ENCODE measurements around the gene GHR.

GHR gene

DNA sequence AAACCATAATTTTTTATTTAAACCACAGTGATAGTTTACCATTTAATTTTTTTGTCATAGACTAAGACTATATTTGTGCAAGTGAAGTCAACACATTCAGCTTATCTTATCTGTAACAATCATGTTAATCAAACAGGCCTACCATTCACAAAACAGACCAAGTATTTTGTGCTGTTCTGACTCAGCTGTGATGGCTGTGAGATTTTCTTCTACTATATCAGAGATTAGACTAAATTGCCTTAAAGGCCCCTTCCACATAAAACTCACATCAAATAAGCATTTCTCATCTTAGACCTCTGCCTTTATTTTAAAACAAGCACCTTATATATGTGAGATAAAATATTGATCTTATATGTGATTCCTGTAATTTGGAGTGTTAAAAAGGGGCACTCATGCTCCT, 346.8 kb downstream of the GHR start:
- H2AFZ ChIP-seq (ENCODE audit: low read length, unreplicated experiment) = no peak overlapping the region
- H3K36me3 ChIP-seq (ENCODE audit: insufficient read depth, low read length) = peaks cover 7% of the 10 kb centered on the region; the same call in 1 of the 2 replicates
- H3K4me3 ChIP-seq (ENCODE audit: low read depth, low read length) = no peak overlapping the region
- peaks cover 5% of the 10 kb centered on the region for H3K4me1 ChIP-seq (ENCODE audit: control insufficient read depth, insufficient read depth, low read length, unreplicated experiment)
- H3K27ac ChIP-seq (ENCODE audit: low read depth, low read length) = no peak overlapping the region
- H3K27me3 ChIP-seq (ENCODE audit: insufficient read depth, low read length) = no peaks in the 10 kb centered on the region
- no peaks in the 10 kb centered on the region for H3K79me2 ChIP-seq (ENCODE audit: control insufficient read depth, insufficient read depth, low read length, unreplicated experiment)

Data from ACC112 (cell line).